Stimulated activated CD4-positive, alpha-beta T cell treated with anti-CD3 and anti-CD28 coated beads, Interleukin-4, amount 100 ng/mL, for 4 hours (primary cell): Measurements from ENCODE around the gene TSSK2.
A peak's percentile ranks its signal among the peaks of the same experiment; 100 is the strongest.
"Not testable (repeated sequence)": the region's sequence is repeated elsewhere in the genome, so short reads cannot be mapped to it uniquely, and the experiment has no call there.

ENCODE experiments used
- DNase-seq, 2 experiments: peaks; one replicate each; pipeline ENCODE4 v3.0.0-alpha.2; 2020

TSSK2 gene

GRCh38 chr22:19146215-19146968, 15.3 kb downstream of the TSSK2 start:
- no peak for DNase-seq

DNA sequence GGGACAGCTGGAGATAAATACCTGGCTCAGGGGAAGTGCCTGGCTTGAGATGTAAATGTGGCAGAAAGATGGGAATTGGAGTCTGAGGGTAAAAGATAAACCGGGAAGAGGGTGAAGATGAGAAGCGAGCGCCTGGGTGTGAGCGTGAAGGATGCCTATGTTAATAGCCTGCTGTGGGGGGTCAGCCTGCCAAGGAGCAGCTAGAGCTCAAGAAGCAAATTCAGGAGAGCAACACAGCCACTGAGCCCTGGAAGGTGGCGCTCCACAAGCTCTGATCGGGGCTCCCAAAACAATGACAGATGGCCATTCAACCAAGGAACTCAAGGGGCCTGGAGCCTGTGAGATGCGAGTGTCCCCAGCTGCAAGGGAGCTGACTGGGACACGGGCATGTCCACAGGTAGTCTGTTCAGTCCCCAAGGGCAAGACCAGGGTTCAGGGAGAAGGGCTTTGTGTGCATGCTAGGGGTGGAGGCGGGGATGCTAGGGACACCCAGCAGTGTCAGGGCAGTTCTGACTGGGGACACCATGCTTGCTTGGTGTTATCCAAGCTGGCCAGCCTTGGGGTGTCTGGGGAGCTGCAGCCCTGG, 16.2 kb downstream of the TSSK2 start:
- no peak for DNase-seq

- DNase-seq, result no peak
These were observed 17.4 kb downstream of the TSSK2 start for GRCh38 chr22:19148417-19149046.

- DNase-seq, result peak in 1 of 2 experiments; percentile 8
These were observed 18.2 kb downstream of the TSSK2 start for GRCh38 chr22:19149047-19149883.

GRCh38 chr22:19149991-19150390, 18.9 kb downstream of the TSSK2 start, which contains the start of gene GSC2:
TSS of gene GSC2 (minus strand) at chr22:19150292. CDS start at chr22:19150283, 9 bp downstream.
- no peak for DNase-seq

GRCh38 chr22:19150482-19151328, 19.6 kb downstream of the TSSK2 start:
- no peak for DNase-seq

DNA sequence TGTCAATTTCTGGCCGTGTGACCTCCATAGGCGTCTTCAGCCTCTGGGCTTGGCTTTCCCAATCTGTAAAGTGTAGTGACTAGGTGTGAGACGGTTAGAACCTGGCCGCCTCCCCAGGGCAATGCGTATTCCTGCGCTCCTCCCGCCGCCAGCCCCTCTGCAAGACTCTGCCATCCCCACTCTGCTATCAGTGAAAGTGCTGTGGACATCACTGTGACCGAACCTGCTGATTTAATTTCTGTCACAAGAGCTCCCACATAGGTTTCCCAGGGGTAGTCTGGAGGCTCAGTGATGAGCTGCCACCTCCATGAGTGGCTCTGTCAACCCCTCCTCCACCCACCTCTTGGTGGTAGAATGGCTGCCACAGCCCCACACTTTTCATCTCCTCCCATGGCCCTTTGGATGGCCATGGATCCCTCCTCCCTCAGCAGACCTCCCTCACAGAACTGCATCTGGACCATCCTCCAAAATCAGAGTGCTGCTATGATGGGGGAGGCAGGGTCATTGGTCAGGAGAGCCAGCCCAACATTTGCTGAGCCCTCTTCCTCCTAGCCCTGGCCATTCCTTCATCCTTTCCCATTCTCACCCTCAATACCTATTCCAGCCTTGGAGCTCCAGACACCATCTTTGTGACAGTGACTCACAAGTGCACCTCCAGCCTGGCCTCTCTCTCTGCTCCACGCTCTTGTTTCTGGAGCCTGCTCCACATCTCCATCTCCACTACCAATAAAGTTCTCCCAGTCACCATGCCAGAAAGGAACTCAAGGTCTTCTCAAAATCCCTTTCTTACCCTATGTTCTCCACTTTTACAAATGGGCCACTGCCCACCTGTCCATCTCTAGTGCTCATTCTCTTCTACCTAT, 20.5 kb downstream of the TSSK2 start:
- no peak for DNase-seq

DNA sequence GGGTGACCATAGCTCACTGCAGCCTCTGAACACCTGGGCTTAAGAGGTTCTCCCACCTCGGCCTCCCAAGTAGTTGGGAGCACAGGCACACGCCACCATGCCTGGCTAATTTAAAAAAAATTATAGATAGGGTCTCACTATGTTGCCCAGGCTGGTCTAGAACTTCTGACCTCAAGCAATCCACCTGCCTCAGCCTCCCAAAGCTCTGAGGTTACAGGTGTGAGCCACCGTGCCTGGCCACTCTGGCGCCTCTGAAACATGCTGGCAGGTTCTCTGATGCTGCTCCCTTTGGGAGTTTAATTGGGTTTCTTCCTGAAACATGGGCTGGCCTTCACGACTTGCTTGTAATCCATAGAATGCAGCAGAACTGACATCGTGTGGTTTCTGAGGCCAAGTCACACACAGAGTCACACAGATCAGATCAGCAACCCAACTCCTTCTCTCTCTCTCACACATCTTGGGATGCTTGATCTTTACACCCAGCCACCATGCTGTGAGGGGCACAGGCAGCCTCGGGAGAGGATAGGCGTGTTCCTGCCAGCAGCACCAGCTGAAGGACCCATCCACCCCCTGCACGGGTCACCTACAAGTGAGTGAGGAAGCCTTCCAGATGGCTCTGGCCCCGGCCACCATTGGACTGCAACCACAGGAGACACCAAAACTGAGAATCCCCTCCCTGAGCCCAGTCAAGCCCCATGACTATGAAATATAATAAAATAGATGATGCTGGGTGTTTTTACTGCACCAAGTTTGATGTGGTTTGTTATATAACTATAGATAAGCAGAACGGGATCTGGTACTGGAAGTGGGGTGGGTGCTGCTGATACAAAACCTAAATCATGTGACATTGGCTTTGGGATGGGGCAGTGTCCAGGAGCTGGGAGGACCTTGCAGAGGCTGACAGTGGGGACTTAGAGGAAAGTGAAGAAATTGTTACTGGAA, 22.1 kb downstream of the TSSK2 start:
- no peak for DNase-seq

DNA sequence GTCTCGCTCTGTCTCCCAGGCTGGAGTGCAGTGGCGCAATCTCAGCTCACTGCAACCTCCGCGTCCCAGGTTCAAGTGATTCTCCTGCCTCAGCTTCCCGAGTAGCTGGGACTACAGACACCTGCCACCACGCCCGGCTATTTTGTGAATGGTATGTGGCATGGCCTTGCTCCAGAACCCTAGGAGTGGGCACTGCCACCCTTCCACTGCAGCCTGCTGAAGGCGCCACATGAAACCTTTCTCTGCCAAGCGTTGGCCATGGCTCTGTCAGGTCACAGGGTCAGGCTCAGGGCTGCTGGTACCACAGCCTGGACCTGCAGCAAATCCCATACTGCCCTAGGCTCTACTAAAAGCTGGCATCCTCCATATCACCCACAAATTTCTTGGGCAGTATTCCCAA, 25.0 kb downstream of the TSSK2 start:
- not testable (repeated sequence) for DNase-seq

DNA sequence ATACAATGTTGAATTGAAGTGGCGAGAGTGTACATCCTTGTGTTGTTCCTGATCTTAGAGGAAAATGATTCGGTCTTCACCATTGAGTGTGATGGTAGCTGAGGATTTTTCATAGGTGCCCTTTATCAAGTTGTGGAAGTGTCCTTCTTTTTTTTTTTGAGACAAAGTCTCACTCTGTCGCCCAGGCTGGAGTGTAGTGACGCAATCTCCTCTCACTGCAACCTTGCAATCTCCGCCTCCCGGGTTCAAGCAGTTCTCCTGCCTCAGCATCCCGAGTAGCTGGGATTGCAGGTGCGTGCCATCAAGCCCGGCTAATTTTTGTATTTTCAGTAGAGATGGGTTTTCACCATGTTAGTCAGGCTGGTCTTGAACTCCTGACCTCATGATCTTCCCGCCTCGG, 27.5 kb downstream of the TSSK2 start:
- DNase-seq, result not testable (repeated sequence)

DNA sequence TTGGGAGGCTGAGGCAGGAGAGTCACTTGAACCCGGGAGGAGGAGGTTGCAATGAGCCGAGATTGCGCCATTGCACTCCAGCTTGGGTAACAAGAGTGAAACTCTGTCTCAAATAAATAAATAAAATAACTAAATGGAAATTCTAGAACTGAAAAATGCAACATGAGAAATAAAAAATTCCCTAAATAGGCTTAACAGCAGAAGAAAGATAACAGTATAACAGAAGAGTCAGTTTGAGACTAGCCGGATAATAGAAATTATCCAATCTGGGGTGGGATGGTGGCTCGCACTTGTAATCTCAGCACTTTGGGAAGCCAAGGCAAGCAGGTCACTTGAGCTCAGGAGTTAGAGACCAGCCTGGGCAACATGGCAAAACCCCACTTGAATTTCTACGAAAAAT, 33.3 kb downstream of the TSSK2 start:
- no peak for DNase-seq

- no peak for DNase-seq
These were observed 35.3 kb downstream of the TSSK2 start for GRCh38 chr22:19166421-19166820.

- DNase-seq, result no peak
These were observed 36.2 kb downstream of the TSSK2 start for GRCh38 chr22:19167106-19167869.

- DNase-seq, result no peak
These were observed 37.2 kb downstream of the TSSK2 start for GRCh38 chr22:19168088-19168890.

DNA sequence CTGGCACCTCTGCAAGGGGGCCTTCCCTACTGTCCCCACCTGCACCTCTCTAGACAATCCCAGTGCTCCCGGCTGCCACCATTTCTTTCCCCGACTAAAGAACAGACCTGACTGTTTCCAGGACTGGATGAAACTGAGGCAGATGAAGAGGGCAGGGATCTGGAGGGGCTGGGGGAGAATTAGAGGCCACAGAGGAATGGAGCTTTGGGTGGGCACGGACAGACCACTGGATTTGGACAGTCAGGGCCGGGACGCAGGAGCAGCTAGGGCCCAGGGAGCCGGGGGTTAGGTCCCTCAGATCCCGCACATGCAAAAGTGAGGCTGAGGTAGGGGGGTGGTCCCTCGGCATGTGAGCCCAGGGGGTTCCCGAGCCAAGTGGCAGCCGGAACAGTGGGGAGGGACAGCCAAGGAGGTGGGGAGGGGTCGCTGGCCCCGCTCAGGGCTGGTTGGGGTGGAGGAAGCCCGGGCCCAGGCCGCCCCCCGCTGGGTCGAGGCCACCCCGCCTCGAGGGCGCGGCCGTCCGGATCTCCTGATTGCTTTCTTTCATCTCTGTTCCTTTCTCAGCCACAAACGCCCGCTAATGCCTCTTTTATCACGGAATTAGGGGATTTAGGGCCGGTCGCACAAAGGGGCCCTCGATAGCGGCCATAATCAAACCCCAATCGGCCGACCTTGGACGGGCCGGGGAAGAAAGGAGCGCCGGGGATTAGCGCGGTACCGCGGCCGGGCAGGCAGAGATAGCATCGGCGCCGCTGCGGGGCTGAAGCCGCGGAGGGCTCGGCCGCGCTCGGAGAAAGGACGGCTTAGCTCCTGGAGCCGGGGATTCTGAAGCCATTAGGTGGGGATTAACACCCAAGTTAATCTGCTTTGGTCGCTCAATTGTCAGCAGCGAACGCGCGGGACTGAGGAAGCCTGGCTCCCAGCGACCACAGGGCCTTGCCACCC, 38.2 kb downstream of the TSSK2 start:
- no peak for DNase-seq

DNA sequence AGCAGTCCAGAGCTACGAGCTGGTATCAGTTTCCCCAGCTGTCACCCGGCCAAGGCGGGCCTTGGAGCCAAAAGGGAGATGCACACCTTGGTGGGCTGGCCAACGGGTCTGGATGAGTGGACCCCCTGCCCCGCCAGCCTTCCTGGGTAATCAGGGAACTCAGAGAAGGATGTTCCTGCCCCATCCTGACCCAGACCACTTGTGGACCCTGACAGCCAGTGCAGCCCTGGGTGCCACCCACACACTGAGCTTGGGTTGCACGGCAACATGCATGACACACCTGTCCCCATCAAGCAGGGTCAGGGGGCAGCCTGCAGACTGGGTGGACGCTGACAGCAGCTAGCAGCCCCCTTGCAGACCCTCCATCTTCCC, 38.8 kb downstream of the TSSK2 start:
- DNase-seq, result no peak
